ENCODE measurements around the gene HIP1R.

GRCh38 chr12:122848471-122849351 lies 13.5 kb downstream of the HIP1R start:
- no peak for TF ChIP-seq ZNF214 (tag by site-specific recombination; IDR thresholded peaks at IDR 0.05; ENCODE audit: borderline replicate concordance)
- TF ChIP-seq ZNF133 (tag by site-specific recombination; IDR thresholded peaks at IDR 0.05): no peak
- TF ChIP-seq CTCF (tag by site-specific recombination; IDR thresholded peaks at IDR 0.05): no peak
- no peak for TF ChIP-seq HOXA7 (CRISPR knock-in tag; IDR thresholded peaks at IDR 0.05; ENCODE audit: borderline replicate concordance)
- no peak for TF ChIP-seq EGR2 (tag by site-specific recombination; IDR thresholded peaks at IDR 0.05; ENCODE audit: low read depth)
- no peak for TF ChIP-seq ZNF837 (tag by site-specific recombination; IDR thresholded peaks at IDR 0.05)
- TF ChIP-seq ZBTB48 (tag by site-specific recombination; IDR thresholded peaks at IDR 0.05): no peak
- TF ChIP-seq ZNF404 (tag by site-specific recombination; IDR thresholded peaks at IDR 0.05): no peak
- no peak for TF ChIP-seq REST (tag by site-specific recombination; IDR thresholded peaks at IDR 0.05)
- no peak for TF ChIP-seq ZNF157 (tag by site-specific recombination; IDR thresholded peaks at IDR 0.05)
- TF ChIP-seq ZNF510 (tag by site-specific recombination; IDR thresholded peaks at IDR 0.05; ENCODE audit: insufficient replicate concordance): no peak
- TF ChIP-seq ZIC2 (tag by site-specific recombination; IDR thresholded peaks at IDR 0.05): no peak
- TF ChIP-seq ZNF341 (tag by site-specific recombination; IDR thresholded peaks at IDR 0.05; ENCODE audit: low read depth): no peak
- no peak for TF ChIP-seq ZBTB7A (tag by site-specific recombination; IDR thresholded peaks at IDR 0.05; ENCODE audit: low read depth)

Data from HEK293 (cell line).